Mucosa of rectum (tissue), 2 donors: ENCODE results near the gene ETFB.
"Not testable (repeated sequence)": the region's sequence is repeated elsewhere in the genome, so short reads cannot be mapped to it uniquely, and the experiment has no call there.

Source experiments
- H3K27ac ChIP-seq, 2 donors: one replicate each; pipeline ENCODE4 v1.7.0; 2013; ENCODE audit warnings: inconsistent platforms in 2 of 2, low read depth in 2 of 2, low read length in 2 of 2
- H3K27me3 ChIP-seq, 2 donors: one replicate each; pipeline ENCODE4 v1.7.0; 2013; ENCODE audit warnings: low read length in 2 of 2; ENCODE audit not compliant: control insufficient read depth in 2 of 2, insufficient read depth in 2 of 2
- H3K36me3 ChIP-seq, 2 donors: one replicate each; pipeline ENCODE4 v1.7.0; 2013; ENCODE audit warnings: low read length in 2 of 2; ENCODE audit not compliant: control insufficient read depth in 2 of 2, insufficient read depth in 2 of 2
- H3K4me1 ChIP-seq, 2 donors: one replicate each; pipeline ENCODE4 v1.7.0; 2013; ENCODE audit warnings: low read length in 2 of 2, mild to moderate bottlenecking in 1 of 2; ENCODE audit not compliant: control insufficient read depth in 2 of 2, insufficient read depth in 2 of 2
- H3K4me3 ChIP-seq, 2 donors: one replicate each; pipeline ENCODE4 v1.7.0; 2013; ENCODE audit warnings: low read length in 2 of 2
- H3K9ac ChIP-seq, 2 donors: one replicate each; pipeline ENCODE4 v1.7.0; 2013; ENCODE audit warnings: low read length in 2 of 2, low read depth in 1 of 2, mild to moderate bottlenecking in 1 of 2
- H3K9me3 ChIP-seq, 2 donors: one replicate each; pipeline ENCODE4 v1.7.0; 2013; ENCODE audit warnings: low read length in 2 of 2; ENCODE audit not compliant: control insufficient read depth in 2 of 2
- donor health status: healthy.
- donor health status: Normal muscosa, but diverticular disease.

ETFB gene

GRCh38 chr19:51365965-51366388, at the start of gene ETFB:
Gene ETFB, minus strand, starts transcription at chr19:51366388. Its CDS starts 62 bp downstream, at chr19:51366326.
- Histone ChIP-seq H3K27me3 (no peaks in the 10 kb centered on the region), H3K9ac (peak within 1 kb of the TSS; percentile 93 to 98), H3K36me3 (no peaks in the 10 kb centered on the region), H3K4me1 (peaks cover 18 to 24% of the 10 kb centered on the region in 2 donors), H3K4me3 (peak within 1 kb of the TSS; percentile 82 to 97), H3K9me3 (no peaks in the 10 kb centered on the region), H3K27ac (peak within 1 kb of the TSS; percentile 93 to 98)

DNA sequence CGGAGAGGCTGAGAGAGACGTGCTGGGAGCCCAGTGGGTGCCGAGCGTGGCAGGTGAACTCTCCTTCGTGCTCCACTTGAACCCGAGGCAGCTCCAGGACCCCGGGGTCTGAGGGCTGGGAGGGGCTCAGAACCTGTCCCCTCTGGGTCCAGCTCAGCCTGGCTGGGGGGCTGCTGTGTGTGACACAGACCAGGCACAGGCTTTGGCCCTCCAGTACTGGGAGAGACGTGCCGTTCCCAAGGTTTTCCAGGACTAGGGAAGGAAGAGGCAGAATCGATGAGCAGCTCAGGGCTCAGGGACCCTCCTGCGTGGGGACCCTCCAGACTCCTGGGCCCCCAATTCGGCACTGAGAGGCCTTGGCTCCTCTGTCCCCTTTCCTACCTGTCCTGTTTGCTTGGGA, 49.0 kb upstream of the ETFB start:
- Histone ChIP-seq H3K4me1 (no peaks in the 10 kb centered on the region), H3K27ac (no peak overlapping the region), H3K9me3 (no peaks in the 10 kb centered on the region), H3K9ac (no peak overlapping the region), H3K4me3 (no peak overlapping the region), H3K36me3 (no peaks in the 10 kb centered on the region), H3K27me3 (no peaks in the 10 kb centered on the region)

GRCh38 chr19:51410950-51411748, 45.0 kb upstream of the ETFB start:
- Histone ChIP-seq H3K36me3 (no peaks in the 10 kb centered on the region), H3K9ac (no peak overlapping the region), H3K4me1 (no peaks in the 10 kb centered on the region), H3K4me3 (no peak overlapping the region), H3K9me3 (no peaks in the 10 kb centered on the region), H3K27ac (no peak overlapping the region), H3K27me3 (no peaks in the 10 kb centered on the region)

- no peaks in the 10 kb centered on the region for H3K9me3 ChIP-seq
- H3K27me3 ChIP-seq, result no peaks in the 10 kb centered on the region
- H3K9ac ChIP-seq, result no peak overlapping the region
- H3K4me3 ChIP-seq, result no peak overlapping the region
- no peaks in the 10 kb centered on the region for H3K36me3 ChIP-seq
- no peak overlapping the region for H3K27ac ChIP-seq
- no peaks in the 10 kb centered on the region for H3K4me1 ChIP-seq
These were observed 41.4 kb upstream of the ETFB start for GRCh38 chr19:51407511-51408131.

- Histone ChIP-seq H3K9ac (no peak overlapping the region), H3K4me3 (no peak overlapping the region), H3K27me3 (no peaks in the 10 kb centered on the region), H3K27ac (no peak overlapping the region), H3K36me3 (no peaks in the 10 kb centered on the region), H3K4me1 (no peaks in the 10 kb centered on the region), H3K9me3 (peaks cover 0 to 4% of the 10 kb centered on the region in 2 donors)
These were observed 35.9 kb upstream of the ETFB start for GRCh38 chr19:51402117-51402516.

DNA sequence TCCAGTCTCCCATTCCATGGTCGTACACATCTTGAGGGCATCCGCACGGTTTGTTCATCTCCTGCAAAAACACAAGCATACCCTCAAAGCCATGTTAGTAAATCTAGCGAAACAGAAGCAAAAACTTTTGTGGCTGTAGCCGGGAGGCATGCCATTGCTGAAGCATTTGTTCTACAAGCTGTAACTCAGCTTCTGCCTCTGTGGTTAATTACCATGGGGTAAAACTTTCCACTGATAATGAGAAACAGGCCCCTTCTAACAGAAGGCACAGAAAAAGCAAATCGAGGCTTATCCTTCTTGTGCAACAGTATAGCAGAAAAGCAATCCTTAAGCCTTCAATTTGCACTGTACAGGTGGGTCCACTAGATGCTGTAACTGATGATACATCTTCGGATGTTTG, 33.7 kb upstream of the ETFB start:
- H3K36me3 ChIP-seq, H3K9ac ChIP-seq, H3K9me3 ChIP-seq, H3K27me3 ChIP-seq, H3K4me1 ChIP-seq, H3K27ac ChIP-seq, H3K4me3 ChIP-seq: not testable (repeated sequence)

GRCh38 chr19:51399231-51399630, 33.0 kb upstream of the ETFB start:
- Histone ChIP-seq H3K27me3 (no peaks in the 10 kb centered on the region), H3K4me1 (peaks cover 3 to 7% of the 10 kb centered on the region in 2 donors), H3K27ac (no peak overlapping the region), H3K4me3 (no peak overlapping the region), H3K9me3 (peaks cover 0 to 4% of the 10 kb centered on the region in 2 donors), H3K36me3 (no peaks in the 10 kb centered on the region), H3K9ac (no peak overlapping the region)

DNA sequence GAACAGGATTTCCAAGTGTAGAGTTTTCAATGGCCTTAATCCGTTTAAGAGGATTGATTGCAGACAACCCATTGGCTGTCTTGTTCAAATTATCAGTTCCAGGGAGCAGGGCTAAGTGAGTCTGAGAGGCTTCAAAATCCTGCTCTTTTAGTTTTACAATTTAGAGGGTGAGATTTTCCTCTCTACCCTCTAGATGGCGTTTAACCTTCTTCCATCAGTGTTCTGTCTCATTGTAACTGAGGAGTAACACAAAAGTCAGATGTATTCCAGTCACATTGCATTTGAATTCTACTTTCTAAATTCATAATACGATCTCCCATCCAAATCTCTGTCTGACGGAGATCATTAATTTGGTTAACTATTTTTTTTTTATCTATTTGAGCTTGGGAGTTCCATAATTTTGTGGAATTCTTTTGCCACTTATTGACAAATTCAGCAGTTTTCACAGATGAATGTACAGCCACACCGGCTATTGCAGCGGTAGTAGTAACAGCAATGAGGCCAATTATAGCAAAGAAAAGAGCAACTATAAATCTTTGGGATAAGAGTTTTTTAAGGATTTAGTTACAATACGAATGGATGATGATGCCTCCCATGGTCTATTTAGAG, 32.0 kb upstream of the ETFB start:
- Histone ChIP-seq H3K9me3 (peaks cover 0 to 4% of the 10 kb centered on the region in 2 donors), H3K9ac (no peak overlapping the region), H3K36me3 (no peaks in the 10 kb centered on the region), H3K27ac (no peak overlapping the region), H3K27me3 (no peaks in the 10 kb centered on the region), H3K4me3 (no peak overlapping the region), H3K4me1 (peaks cover 6 to 7% of the 10 kb centered on the region in 2 donors)

- not testable (repeated sequence) for H3K9ac ChIP-seq, H3K4me1 ChIP-seq, H3K27ac ChIP-seq, H3K4me3 ChIP-seq, H3K27me3 ChIP-seq, H3K36me3 ChIP-seq, H3K9me3 ChIP-seq
These were observed 31.3 kb upstream of the ETFB start for GRCh38 chr19:51397453-51397852.

- H3K36me3 ChIP-seq, result no peaks in the 10 kb centered on the region
- H3K27me3 ChIP-seq, result no peaks in the 10 kb centered on the region
- peaks cover 6 to 7% of the 10 kb centered on the region in 2 donors for H3K4me1 ChIP-seq
- H3K27ac ChIP-seq, result no peak overlapping the region
- no peaks in the 10 kb centered on the region for H3K9me3 ChIP-seq
- no peak overlapping the region for H3K4me3 ChIP-seq
- H3K9ac ChIP-seq, result no peak overlapping the region
These were observed 30.0 kb upstream of the ETFB start for GRCh38 chr19:51396175-51396574.
